Fibroblast of lung (primary cell): Measurements from ENCODE around the gene ANKFN1.

Experiments used
- CTCF ChIP-seq, 2 donors: IDR thresholded peaks in 1 of 2; conservative IDR thresholded peaks in 1 of 2; 1 replicate in 1 of 2; 2 replicates in 1 of 2; pipeline ENCODE4 v1.5.1; 2011 to 2012; ENCODE audit warnings: low read length in 2 of 2, control low read depth in 1 of 2, inconsistent platforms in 1 of 2, low read depth in 1 of 2, mild to moderate bottlenecking in 1 of 2
- EZH2 ChIP-seq: IDR thresholded peaks from 2 replicates; pipeline ENCODE4 v1.5.1; 2012; ENCODE audit warnings: low read length, control low read depth, mild to moderate bottlenecking; ENCODE audit errors: missing control alignments

GRCh38 chr17:56284482-56284881 lies 131.2 kb downstream of the ANKFN1 start:
- TF ChIP-seq CTCF (conservative IDR thresholded peaks at IDR 0.05 in 1 of 2, IDR thresholded peaks at IDR 0.05 in 1 of 2; ENCODE audit: low read depth in 1 of 2, low read length in 2 of 2) (no peak), EZH2 (no peak)
